Kidney glomerular epithelial cell (primary cell): Measurements from ENCODE around the gene AZGP1.
"Not testable (repeated sequence)": the region's sequence is repeated elsewhere in the genome, so short reads cannot be mapped to it uniquely, and the experiment has no call there.

Experiments used
- DNase-seq: peaks from one replicate; lab custom pipeline; 2025; lab: John Stamatoyannopoulos, UW

Gene AZGP1

GRCh38 chr7:99950819-99951218, 25.0 kb downstream of the AZGP1 start:
- not testable (repeated sequence) for DNase-seq

- DNase-seq, result peak; percentile 0
These were observed 26.1 kb downstream of the AZGP1 start for GRCh38 chr7:99949645-99950228.

GRCh38 chr7:99947608-99948007, 28.2 kb downstream of the AZGP1 start:
- no peak for DNase-seq

GRCh38 chr7:99944497-99945070, 31.2 kb downstream of the AZGP1 start:
- DNase-seq, result no peak

GRCh38 chr7:99943641-99944496, 32.0 kb downstream of the AZGP1 start:
- no peak for DNase-seq

- no peak for DNase-seq
These were observed 37.5 kb downstream of the AZGP1 start for GRCh38 chr7:99938296-99938695.

- not testable (repeated sequence) for DNase-seq
These were observed 40.8 kb downstream of the AZGP1 start for GRCh38 chr7:99935009-99935408.

- DNase-seq, result no peak
These were observed 45.5 kb downstream of the AZGP1 start for GRCh38 chr7:99930376-99930775.

GRCh38 chr7:99929730-99930053, 46.1 kb downstream of the AZGP1 start:
- no peak for DNase-seq

- peak; percentile 39 for DNase-seq
These were observed 46.7 kb downstream of the AZGP1 start, which contains the start of gene GJC3 for GRCh38 chr7:99928994-99929729. Gene GJC3, minus strand, starts transcription at chr7:99929620. Its CDS starts 0 bp downstream, at chr7:99929620.

GRCh38 chr7:99928188-99928587, 47.6 kb downstream of the AZGP1 start:
- DNase-seq, result no peak

- no peak for DNase-seq
These were observed 48.3 kb downstream of the AZGP1 start for GRCh38 chr7:99927536-99927935.

GRCh38 chr7:99926321-99926720, 49.5 kb downstream of the AZGP1 start:
- no peak for DNase-seq

- no peak for DNase-seq
These were observed 52.6 kb downstream of the AZGP1 start for GRCh38 chr7:99923200-99923599.

- DNase-seq, result no peak
These were observed 55.7 kb downstream of the AZGP1 start for GRCh38 chr7:99920149-99920548.

- DNase-seq, result no peak
These were observed 56.1 kb downstream of the AZGP1 start for GRCh38 chr7:99919814-99920112.

- peak; percentile 66 for DNase-seq
These were observed 56.6 kb downstream of the AZGP1 start, which contains the start of gene TRIM4 for GRCh38 chr7:99918959-99919813. Gene TRIM4, minus strand, starts transcription at chr7:99919530. Its CDS starts 129 bp downstream, at chr7:99919401.
